Fibroblast of pulmonary artery (primary cell): Measurements from ENCODE around the gene GSC2.
A peak's percentile ranks its signal among the peaks of the same experiment; 100 is the strongest.

Experiments used
- DNase-seq: peaks from one replicate; pipeline ENCODE4 v3.0.0-alpha.2; 2010; ENCODE audit warnings: low read depth
- H3K4me3 ChIP-seq: replicated peaks from 2 replicates; pipeline ENCODE4 v1.5.1; 2011; ENCODE audit warnings: low read depth, mild to moderate bottlenecking, control low read depth, low read length, moderate library complexity
- CTCF ChIP-seq: IDR thresholded peaks from 2 replicates; pipeline ENCODE4 v1.5.1; 2011; ENCODE audit warnings: mild to moderate bottlenecking, control low read depth, low read length, inconsistent platforms; ENCODE audit errors: missing control alignments

GSC2 gene

GRCh38 chr22:19150482-19151328 lies 613 bp upstream of the GSC2 start:
- no peak for TF ChIP-seq CTCF
- no peak overlapping the region for H3K4me3 ChIP-seq
- DNase-seq: no peak

GRCh38 chr22:19149047-19149883 lies 827 bp downstream of the GSC2 start:
- H3K4me3 ChIP-seq: no peak overlapping the region
- no peak for TF ChIP-seq CTCF
- DNase-seq: no peak

GRCh38 chr22:19148417-19149046 lies 1.6 kb downstream of the GSC2 start:
- H3K4me3 ChIP-seq: no peak overlapping the region
- no peak for TF ChIP-seq CTCF
- no peak for DNase-seq

GRCh38 chr22:19147195-19147780 lies 2.8 kb downstream of the GSC2 start:
- TF ChIP-seq CTCF: no peak
- DNase-seq: no peak
- H3K4me3 ChIP-seq: no peak overlapping the region

GRCh38 chr22:19146215-19146968 lies 3.7 kb downstream of the GSC2 start:
- DNase-seq: no peak
- TF ChIP-seq CTCF: no peak
- no peak overlapping the region for H3K4me3 ChIP-seq

- no peak for TF ChIP-seq CTCF
- H3K4me3 ChIP-seq: peak overlapping the region; percentile 99
- DNase-seq: no peak
Observed at GRCh38 chr22:19143967-19144400, 6.1 kb downstream of the GSC2 start.
